ENCODE measurements around the gene PLXND1.

The PLXND1 gene

DNA sequence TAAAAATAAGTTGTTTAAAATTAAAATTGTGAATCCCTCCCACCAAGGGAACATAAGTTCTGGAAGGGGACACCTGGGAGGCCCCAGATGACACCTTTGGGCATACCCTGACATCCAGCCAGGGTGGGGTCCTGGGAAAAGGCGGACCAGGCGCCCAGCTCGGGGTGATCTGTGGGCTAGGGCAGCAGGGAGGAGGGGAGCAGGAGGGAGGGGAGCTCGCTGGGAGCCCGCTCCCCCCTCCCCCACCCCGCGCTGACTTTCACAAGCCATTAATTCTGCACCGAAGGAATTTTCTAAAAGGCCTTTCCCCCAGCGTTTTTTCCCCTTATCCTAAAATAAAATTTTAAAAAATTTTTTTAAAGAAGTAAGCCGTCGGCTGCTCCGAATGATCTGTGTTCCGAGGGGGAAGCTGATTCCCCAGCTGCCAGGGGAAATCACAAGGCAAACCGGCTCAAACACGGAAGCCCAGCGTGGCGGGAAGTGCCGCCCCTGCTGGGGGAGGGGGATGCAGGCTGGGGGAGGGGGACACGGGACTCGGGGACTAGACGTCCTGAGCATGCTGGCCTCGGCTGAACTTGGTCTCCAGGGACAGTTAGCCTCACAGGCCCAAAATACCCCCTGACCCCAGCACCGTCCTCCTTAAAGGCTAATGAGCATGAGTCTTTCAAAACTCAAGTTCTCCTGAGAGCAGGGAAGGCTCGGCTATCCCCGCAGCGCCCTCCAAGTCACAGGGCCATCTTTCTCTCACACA, 13.9 kb downstream of the PLXND1 start:
- Histone ChIP-seq H3K27me3 (ENCODE audit: insufficient read depth, low read length) (no peaks in the 10 kb centered on the region), H3K4me3 (ENCODE audit: low read length) (peak overlapping the region; percentile 39), H3K4me1 (ENCODE audit: insufficient read depth, low read length) (peaks cover 42% of the 10 kb centered on the region), H3K36me3 (ENCODE audit: insufficient read depth, low read length) (no peaks in the 10 kb centered on the region), H3K27ac (ENCODE audit: low read depth, low read length) (peak overlapping the region; percentile 47), H3K9me3 (ENCODE audit: insufficient read depth, low read depth, low read length) (no peaks in the 10 kb centered on the region), H3K9ac (ENCODE audit: low read depth, low read length) (peak overlapping the region; percentile 18; the same call in 1 of the 2 replicates)
- 8% methylated on average over 21 of the region's 26 CpGs for WGBS

DNA sequence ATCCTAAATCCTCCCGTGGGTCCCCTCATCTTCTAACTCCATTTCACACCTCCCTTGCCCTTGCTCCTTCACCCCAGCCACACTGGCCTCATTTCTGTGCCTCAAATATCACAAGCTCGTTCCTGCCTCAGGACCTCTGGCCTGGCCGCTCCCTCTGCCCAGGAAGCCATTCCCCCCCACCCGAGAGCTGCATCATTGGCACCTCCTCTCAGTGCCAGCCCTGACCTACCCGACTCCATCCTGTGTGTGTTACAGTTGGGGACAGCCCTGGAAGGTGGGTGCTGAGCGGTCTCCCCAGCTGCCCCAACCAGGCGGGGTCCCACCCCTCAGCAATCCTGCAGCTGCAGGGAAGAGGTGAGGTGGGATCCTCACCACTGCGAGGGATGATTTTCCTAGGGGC, 14.5 kb downstream of the PLXND1 start:
- H3K9me3 ChIP-seq (ENCODE audit: insufficient read depth, low read depth, low read length) = no peaks in the 10 kb centered on the region
- no peaks in the 10 kb centered on the region for H3K36me3 ChIP-seq (ENCODE audit: insufficient read depth, low read length)
- H3K4me3 ChIP-seq (ENCODE audit: low read length) = peak overlapping the region; percentile 39
- WGBS = 65% methylated on average over 7 of the region's 8 CpGs
- peaks cover 36% of the 10 kb centered on the region for H3K4me1 ChIP-seq (ENCODE audit: insufficient read depth, low read length)
- no peaks in the 10 kb centered on the region for H3K27me3 ChIP-seq (ENCODE audit: insufficient read depth, low read length)
- H3K27ac ChIP-seq (ENCODE audit: low read depth, low read length) = peak overlapping the region; percentile 45; the same call in 1 of the 2 replicates
- H3K9ac ChIP-seq (ENCODE audit: low read depth, low read length) = peak overlapping the region; percentile 18; the same call in 1 of the 2 replicates

DNA sequence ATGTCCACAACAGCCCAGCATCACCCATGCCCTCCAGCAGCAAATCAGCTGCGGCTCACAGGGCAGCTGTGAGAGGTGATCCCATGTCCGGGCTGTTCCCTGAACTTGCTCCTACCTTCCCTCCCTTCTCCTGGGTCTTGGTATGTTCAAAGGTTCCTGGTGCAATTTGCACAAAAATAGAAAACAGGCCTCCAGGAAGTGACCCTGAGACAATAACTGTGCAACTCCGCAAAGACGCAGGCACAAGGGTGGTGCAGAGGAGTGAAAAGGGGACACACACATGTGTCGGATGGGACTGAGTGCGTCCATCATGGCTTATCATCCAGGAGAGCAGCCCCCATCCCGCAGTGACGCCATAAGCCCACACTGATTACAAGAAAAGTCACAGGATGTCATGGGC, 16.3 kb downstream of the PLXND1 start:
- peaks cover 7% of the 10 kb centered on the region; the same call in 1 of the 2 replicates for H3K36me3 ChIP-seq (ENCODE audit: insufficient read depth, low read length)
- no peaks in the 10 kb centered on the region for H3K27me3 ChIP-seq (ENCODE audit: insufficient read depth, low read length)
- H3K9ac ChIP-seq (ENCODE audit: low read depth, low read length) = no peak overlapping the region
- no peaks in the 10 kb centered on the region for H3K9me3 ChIP-seq (ENCODE audit: insufficient read depth, low read depth, low read length)
- H3K4me1 ChIP-seq (ENCODE audit: insufficient read depth, low read length) = peaks cover 30% of the 10 kb centered on the region
- H3K27ac ChIP-seq (ENCODE audit: low read depth, low read length) = no peak overlapping the region
- 91% methylated on average over 7 of the region's 8 CpGs for WGBS
- H3K4me3 ChIP-seq (ENCODE audit: low read length) = no peak overlapping the region

DNA sequence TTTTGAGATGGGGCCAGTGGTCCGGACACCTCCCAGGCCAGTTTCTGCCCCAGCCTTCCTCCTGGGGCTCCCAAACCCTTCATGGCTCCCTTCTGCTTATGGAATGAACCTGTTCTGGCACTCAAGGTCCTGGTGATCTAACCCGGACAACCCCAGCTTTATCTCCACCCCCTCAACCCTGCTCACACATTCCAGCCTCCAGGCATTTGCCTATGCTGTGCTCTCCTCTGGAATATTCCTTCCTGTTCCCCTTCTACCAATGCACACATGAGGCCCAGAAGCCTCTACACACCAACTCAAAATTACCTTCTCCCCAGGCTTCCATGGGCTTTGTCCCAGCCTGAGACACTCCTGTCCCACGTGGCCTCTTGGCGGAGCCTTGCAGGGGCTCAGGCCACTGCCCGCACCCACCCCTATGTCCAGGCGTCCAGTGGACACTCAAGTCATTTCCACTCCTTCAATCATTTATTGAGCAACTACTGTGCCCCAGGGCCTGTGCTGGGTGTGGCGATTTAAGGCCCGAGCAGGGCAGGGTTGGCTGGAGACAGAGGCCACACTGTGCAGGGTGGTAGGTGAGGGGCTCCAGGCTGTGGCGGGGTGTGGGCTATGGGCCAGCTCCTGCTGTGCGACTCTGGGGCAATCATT, 18.8 kb downstream of the PLXND1 start:
- H3K27ac ChIP-seq (ENCODE audit: low read depth, low read length) = no peak overlapping the region

DNA sequence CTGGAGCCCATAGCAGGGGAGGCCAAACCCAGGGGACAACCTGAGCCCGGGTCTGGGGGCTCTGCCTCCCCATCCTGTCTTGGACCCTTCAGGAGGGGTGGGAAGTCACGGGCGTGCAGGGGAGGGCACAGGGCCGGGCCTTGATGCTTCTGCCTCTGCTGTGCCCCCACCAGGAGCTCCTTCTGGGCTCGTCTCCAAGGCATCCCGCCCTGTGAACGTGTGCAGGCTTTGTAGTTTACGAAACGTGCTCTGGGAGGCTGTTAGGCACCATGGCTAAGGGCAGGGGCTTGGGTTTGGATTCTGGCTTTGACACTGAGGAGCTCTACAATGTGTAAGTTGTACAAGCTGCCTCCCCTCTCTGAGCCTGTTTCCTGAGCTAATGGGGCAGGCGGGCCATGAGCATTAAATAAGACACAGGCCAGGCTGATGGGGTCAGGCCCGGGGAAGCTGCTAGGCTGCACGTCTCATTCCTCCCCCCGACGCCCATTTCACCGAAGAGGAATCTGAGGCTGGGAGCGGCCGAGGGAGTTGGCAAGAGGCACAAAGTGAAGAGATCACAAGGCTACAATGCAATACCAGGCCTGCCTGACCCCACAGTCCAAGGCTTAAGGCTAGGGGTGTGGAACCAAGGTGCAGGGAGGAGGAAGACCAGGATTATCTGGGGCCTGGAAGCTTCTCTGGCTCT, 19.6 kb downstream of the PLXND1 start:
- Histone ChIP-seq H3K9me3 (ENCODE audit: insufficient read depth, low read depth, low read length) (no peaks in the 10 kb centered on the region), H3K4me3 (ENCODE audit: low read length) (no peak overlapping the region), H3K9ac (ENCODE audit: low read depth, low read length) (no peak overlapping the region), H3K27me3 (ENCODE audit: insufficient read depth, low read length) (no peaks in the 10 kb centered on the region), H3K4me1 (ENCODE audit: insufficient read depth, low read length) (peaks cover 6% of the 10 kb centered on the region), H3K27ac (ENCODE audit: low read depth, low read length) (no peak overlapping the region), H3K36me3 (ENCODE audit: insufficient read depth, low read length) (peaks cover 15% of the 10 kb centered on the region)
- WGBS = 93% methylated on average over 17 of the region's 17 CpGs

More for the DNA sequence above, 18.8 kb downstream of the PLXND1 start:
- 91% methylated on average over 10 of the region's 10 CpGs for WGBS
- peaks cover 11% of the 10 kb centered on the region for H3K4me1 ChIP-seq (ENCODE audit: insufficient read depth, low read length)
- no peak overlapping the region for H3K4me3 ChIP-seq (ENCODE audit: low read length)
- H3K9me3 ChIP-seq (ENCODE audit: insufficient read depth, low read depth, low read length) = no peaks in the 10 kb centered on the region
- no peak overlapping the region for H3K9ac ChIP-seq (ENCODE audit: low read depth, low read length)
- no peaks in the 10 kb centered on the region for H3K27me3 ChIP-seq (ENCODE audit: insufficient read depth, low read length)
- peaks cover 15% of the 10 kb centered on the region for H3K36me3 ChIP-seq (ENCODE audit: insufficient read depth, low read length)

DNA sequence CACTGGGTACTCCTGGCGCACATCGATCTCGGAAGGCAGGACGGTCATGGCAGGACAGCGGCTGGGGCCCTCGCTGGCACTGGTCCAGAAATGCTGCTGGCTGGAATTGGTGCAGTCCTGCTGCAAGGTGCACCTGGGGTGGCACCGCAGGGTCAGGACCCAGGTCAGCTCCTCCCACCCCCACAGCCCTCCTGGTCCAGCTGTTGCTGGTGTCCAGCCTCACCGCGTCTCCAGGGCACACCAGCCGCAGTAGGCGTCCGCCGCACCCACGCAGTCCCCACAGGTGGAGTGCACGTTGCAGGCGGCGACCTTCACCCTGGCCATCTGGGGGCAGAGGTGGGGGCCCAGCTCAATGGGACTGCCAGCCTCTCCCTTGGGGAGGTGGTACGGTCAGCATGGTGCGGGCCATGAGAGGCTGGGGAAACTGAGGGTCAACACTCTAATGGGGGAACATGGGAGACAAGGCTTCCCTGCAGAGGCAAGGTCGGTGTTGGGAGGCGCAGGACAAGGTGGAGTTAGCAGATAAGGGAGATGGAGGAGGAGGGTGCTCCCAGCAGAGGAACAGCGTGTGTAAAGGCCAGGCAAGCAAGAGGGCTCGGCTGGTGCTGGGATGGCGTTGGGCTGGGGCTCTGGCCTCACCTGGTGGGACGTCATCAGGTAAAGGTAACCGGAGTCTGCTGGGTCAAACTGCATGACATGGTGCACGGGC, 20.4 kb downstream of the PLXND1 start:
- H3K9me3 ChIP-seq (ENCODE audit: insufficient read depth, low read depth, low read length) = no peaks in the 10 kb centered on the region
- H3K36me3 ChIP-seq (ENCODE audit: insufficient read depth, low read length) = peaks cover 15% of the 10 kb centered on the region
- whole genome bisulfite sequencing = 96% methylated on average over 27 of the region's 27 CpGs
- H3K27me3 ChIP-seq (ENCODE audit: insufficient read depth, low read length) = no peaks in the 10 kb centered on the region
- H3K4me1 ChIP-seq (ENCODE audit: insufficient read depth, low read length) = no peaks in the 10 kb centered on the region
- H3K9ac ChIP-seq (ENCODE audit: low read depth, low read length) = no peak overlapping the region
- H3K4me3 ChIP-seq (ENCODE audit: low read length) = no peak overlapping the region
- no peak overlapping the region for H3K27ac ChIP-seq (ENCODE audit: low read depth, low read length)

DNA sequence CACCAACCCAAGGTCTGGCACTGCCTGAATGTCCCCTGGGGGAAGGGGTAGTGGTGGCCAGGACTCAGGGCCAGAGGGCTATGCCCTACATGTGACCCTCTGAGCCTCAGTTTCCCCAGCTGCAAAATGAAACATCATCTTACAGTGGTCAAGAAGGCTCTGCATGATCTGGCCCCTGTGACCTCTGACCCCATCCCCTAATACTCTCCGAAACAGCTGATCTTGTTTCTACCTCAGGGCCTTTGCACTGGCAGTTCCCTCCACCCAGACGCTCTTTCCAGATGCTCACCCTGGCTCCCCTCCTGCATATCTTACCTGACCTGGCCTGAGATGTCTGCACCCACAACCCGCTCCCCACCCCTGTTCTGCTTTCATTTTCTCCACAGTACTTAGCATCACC, 21.8 kb downstream of the PLXND1 start:
- Histone ChIP-seq H3K4me1 (ENCODE audit: insufficient read depth, low read length) (no peaks in the 10 kb centered on the region), H3K36me3 (ENCODE audit: insufficient read depth, low read length) (peaks cover 15% of the 10 kb centered on the region)

DNA sequence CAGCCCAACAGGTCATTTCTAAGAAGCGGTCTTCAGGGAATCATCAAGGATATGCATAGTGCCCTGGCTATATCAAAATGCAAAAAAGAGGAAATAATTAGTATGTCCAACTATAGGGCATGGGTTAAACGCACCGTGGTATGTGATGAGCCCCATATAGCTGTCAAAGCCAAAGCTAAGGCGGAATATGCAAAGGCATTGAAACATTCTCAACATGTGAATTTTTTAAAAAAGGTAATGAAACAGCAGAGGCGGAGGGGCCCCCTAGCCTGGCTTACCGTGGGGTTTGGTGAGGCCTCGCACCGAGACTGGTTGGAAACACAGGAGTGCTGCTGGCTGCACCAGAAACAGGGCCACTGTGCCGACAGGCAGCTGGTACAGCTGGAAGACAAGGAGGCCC, 23.2 kb downstream of the PLXND1 start:
- no peak overlapping the region for H3K9ac ChIP-seq (ENCODE audit: low read depth, low read length)
- no peak overlapping the region for H3K27ac ChIP-seq (ENCODE audit: low read depth, low read length)
- H3K27me3 ChIP-seq (ENCODE audit: insufficient read depth, low read length) = no peaks in the 10 kb centered on the region
- no peaks in the 10 kb centered on the region for H3K4me1 ChIP-seq (ENCODE audit: insufficient read depth, low read length)
- H3K9me3 ChIP-seq (ENCODE audit: insufficient read depth, low read depth, low read length) = no peaks in the 10 kb centered on the region
- WGBS = 92% methylated on average over 9 of the region's 9 CpGs
- H3K4me3 ChIP-seq (ENCODE audit: low read length) = no peak overlapping the region
- peaks cover 15% of the 10 kb centered on the region for H3K36me3 ChIP-seq (ENCODE audit: insufficient read depth, low read length)

More for the DNA sequence above, 21.8 kb downstream of the PLXND1 start:
- 92% methylated on average over 3 of the region's 3 CpGs for WGBS
- no peak overlapping the region for H3K4me3 ChIP-seq (ENCODE audit: low read length)
- H3K27ac ChIP-seq (ENCODE audit: low read depth, low read length) = no peak overlapping the region
- H3K27me3 ChIP-seq (ENCODE audit: insufficient read depth, low read length) = no peaks in the 10 kb centered on the region
- H3K9me3 ChIP-seq (ENCODE audit: insufficient read depth, low read depth, low read length) = no peaks in the 10 kb centered on the region
- no peak overlapping the region for H3K9ac ChIP-seq (ENCODE audit: low read depth, low read length)

DNA sequence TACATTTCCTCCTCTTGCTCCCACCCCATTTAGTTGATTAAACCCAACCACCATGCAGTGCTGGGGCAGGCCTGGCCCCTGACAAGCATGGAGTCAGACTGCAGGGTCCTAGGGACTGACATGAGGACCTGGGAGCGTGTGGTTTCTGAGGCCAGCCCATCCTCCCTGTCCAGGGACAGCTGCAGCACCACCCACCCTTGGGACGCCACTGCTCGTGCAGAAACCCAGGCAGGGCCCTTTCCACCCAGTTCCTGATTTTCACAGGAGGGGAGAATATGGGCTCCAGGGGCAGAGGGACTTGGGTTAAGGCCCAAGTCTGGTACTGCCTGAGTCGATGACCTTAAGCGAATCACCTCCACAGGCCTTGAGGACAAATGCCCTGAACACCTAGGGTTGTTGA, 23.7 kb downstream of the PLXND1 start:
- Histone ChIP-seq H3K4me3 (ENCODE audit: low read length) (no peak overlapping the region), H3K27me3 (ENCODE audit: insufficient read depth, low read length) (no peaks in the 10 kb centered on the region), H3K4me1 (ENCODE audit: insufficient read depth, low read length) (no peaks in the 10 kb centered on the region), H3K36me3 (ENCODE audit: insufficient read depth, low read length) (peaks cover 18% of the 10 kb centered on the region), H3K9me3 (ENCODE audit: insufficient read depth, low read depth, low read length) (no peaks in the 10 kb centered on the region), H3K27ac (ENCODE audit: low read depth, low read length) (no peak overlapping the region), H3K9ac (ENCODE audit: low read depth, low read length) (no peak overlapping the region)
- WGBS = 88% methylated on average over 5 of the region's 5 CpGs

DNA sequence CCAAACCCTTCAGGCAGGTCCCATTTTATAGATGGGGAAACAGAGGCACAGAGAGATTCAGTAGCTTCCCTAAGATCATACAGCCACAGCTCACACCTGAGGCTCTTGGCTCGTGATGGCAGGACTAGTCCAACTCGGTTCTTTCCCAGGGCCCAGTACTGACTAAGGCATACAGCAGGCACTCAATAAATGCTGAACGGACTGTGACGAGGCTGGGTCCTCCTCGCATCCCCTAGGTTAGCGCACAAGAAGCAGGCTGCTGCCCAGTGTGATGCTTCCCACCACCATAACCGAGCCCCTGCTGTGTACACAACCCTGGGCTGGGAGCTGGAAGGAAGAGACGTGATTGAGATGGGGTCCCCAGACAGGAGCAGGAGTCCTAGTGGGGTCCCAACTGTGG, 24.9 kb downstream of the PLXND1 start:
- Histone ChIP-seq H3K36me3 (ENCODE audit: insufficient read depth, low read length) (peaks cover 21% of the 10 kb centered on the region), H3K4me3 (ENCODE audit: low read length) (no peak overlapping the region), H3K4me1 (ENCODE audit: insufficient read depth, low read length) (no peaks in the 10 kb centered on the region), H3K9ac (ENCODE audit: low read depth, low read length) (no peak overlapping the region), H3K9me3 (ENCODE audit: insufficient read depth, low read depth, low read length) (no peaks in the 10 kb centered on the region), H3K27me3 (ENCODE audit: insufficient read depth, low read length) (no peaks in the 10 kb centered on the region), H3K27ac (ENCODE audit: low read depth, low read length) (no peak overlapping the region)
- WGBS = 93% methylated on average over 8 of the region's 8 CpGs

DNA sequence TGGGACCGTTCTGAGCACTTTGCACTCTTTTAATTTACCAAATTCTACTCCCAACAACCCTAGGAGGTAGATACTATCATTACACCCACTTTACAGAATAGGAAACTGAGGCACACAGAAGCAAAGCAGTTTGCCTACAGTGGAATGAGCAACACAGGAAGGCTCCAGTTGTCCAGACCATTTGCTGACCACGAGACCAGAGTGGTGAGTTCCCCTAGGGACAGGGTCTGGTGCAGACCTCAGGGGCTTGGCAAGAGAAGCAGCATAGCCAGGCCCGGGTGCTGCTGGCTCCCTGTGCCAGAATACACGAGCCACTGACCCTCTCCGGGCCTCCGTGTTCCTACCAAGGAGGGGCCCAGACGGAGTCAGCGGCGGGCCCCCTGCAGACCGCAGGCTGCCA, 26.5 kb downstream of the PLXND1 start:
- H3K9ac ChIP-seq (ENCODE audit: low read depth, low read length) = no peak overlapping the region
- no peaks in the 10 kb centered on the region for H3K27me3 ChIP-seq (ENCODE audit: insufficient read depth, low read length)
- H3K9me3 ChIP-seq (ENCODE audit: insufficient read depth, low read depth, low read length) = no peaks in the 10 kb centered on the region
- H3K27ac ChIP-seq (ENCODE audit: low read depth, low read length) = no peak overlapping the region
- H3K4me3 ChIP-seq (ENCODE audit: low read length) = no peak overlapping the region
- 92% methylated on average over 10 of the region's 10 CpGs for WGBS
- H3K36me3 ChIP-seq (ENCODE audit: insufficient read depth, low read length) = peaks cover 12% of the 10 kb centered on the region
- H3K4me1 ChIP-seq (ENCODE audit: insufficient read depth, low read length) = peaks cover 7% of the 10 kb centered on the region; the same call in 1 of the 2 replicates
